MCF 10A (cell line): ENCODE measurements around the gene ADORA1. TPM values are rescaled to one million over a fixed set of nuclear protein-coding genes. Genes with fewer than 3 reads are reported as not detected.

ENCODE experiments used
- BruUV-seq: library from RNA; stranded (reverse); fragments of 400-500 nt; replicated peaks from 2 replicates; lab custom pipeline; 2021; lab: Mats Ljungman, UMichigan
- CTCF ChIA-PET: fragments of 300-600 bp; sonication (Branson Sonifier 250); formaldehyde crosslinking; extraction: SDS; loops from one replicate; lab custom pipeline; 2021; ENCODE audit warnings: antibody characterized with exemption, inconsistent platforms; lab: Yijun Ruan, JAX
- POLR2A ChIA-PET: fragments of 300-600, 350-650 bp; sonication (Branson Sonifier 250); formaldehyde crosslinking; extraction: SDS; loops from one replicate; lab custom pipeline; 2020; ENCODE audit warnings: antibody characterized with exemption, inconsistent platforms; lab: Yijun Ruan, JAX
- DNase-seq: peaks from one replicate; pipeline ENCODE4 v3.0.0-alpha.2; 2018; ENCODE audit not compliant: unreplicated experiment
- H3K27ac Mint-ChIP-seq: one replicate; pipeline ENCODE4 v1.8.0; 2022; ENCODE audit warnings: mild to moderate bottlenecking, low read depth, mixed read lengths; ENCODE audit not compliant: unreplicated experiment
- H3K27me3 Mint-ChIP-seq: one replicate; pipeline ENCODE4 v1.8.0; 2022; ENCODE audit warnings: mixed read lengths; ENCODE audit not compliant: insufficient read depth, unreplicated experiment
- H3K36me3 Mint-ChIP-seq: one replicate; pipeline ENCODE4 v1.8.0; 2022; ENCODE audit warnings: mild to moderate bottlenecking, moderate library complexity, mixed read lengths; ENCODE audit not compliant: insufficient read depth, unreplicated experiment
- H3K4me1 Mint-ChIP-seq: one replicate; pipeline ENCODE4 v1.8.0; 2022; ENCODE audit warnings: mixed read lengths; ENCODE audit not compliant: insufficient read depth, unreplicated experiment
- H3K4me3 Mint-ChIP-seq: one replicate; pipeline ENCODE4 v1.8.0; 2022; ENCODE audit warnings: mild to moderate bottlenecking, moderate library complexity, mixed read lengths; ENCODE audit not compliant: unreplicated experiment
- H3K9me3 Mint-ChIP-seq: one replicate; pipeline ENCODE4 v1.8.0; 2022; ENCODE audit warnings: mixed read lengths; ENCODE audit not compliant: unreplicated experiment
- CTCF ChIP-seq: fragments of 200-600 bp; IDR thresholded peaks from one replicate; pipeline ENCODE4 v1.8.0; 2022; ENCODE audit warnings: antibody characterized with exemption, mild to moderate bottlenecking; ENCODE audit not compliant: unreplicated experiment
- intact Hi-C: fragments of 100-400 bp; cut with micrococcal nuclease; formaldehyde crosslinking; loops from 2 replicates; pipeline ENCODE4 v1.14.1; 2022
- total RNA-seq: library from RNA; stranded (reverse); gene quantifications from 2 replicates; pipeline ENCODE4 v1.2.3, GENCODE V29; 2022

The ADORA1 gene
- total RNA-seq, 1 experiment from 2014 or later: 0.26 TPM

DNA sequence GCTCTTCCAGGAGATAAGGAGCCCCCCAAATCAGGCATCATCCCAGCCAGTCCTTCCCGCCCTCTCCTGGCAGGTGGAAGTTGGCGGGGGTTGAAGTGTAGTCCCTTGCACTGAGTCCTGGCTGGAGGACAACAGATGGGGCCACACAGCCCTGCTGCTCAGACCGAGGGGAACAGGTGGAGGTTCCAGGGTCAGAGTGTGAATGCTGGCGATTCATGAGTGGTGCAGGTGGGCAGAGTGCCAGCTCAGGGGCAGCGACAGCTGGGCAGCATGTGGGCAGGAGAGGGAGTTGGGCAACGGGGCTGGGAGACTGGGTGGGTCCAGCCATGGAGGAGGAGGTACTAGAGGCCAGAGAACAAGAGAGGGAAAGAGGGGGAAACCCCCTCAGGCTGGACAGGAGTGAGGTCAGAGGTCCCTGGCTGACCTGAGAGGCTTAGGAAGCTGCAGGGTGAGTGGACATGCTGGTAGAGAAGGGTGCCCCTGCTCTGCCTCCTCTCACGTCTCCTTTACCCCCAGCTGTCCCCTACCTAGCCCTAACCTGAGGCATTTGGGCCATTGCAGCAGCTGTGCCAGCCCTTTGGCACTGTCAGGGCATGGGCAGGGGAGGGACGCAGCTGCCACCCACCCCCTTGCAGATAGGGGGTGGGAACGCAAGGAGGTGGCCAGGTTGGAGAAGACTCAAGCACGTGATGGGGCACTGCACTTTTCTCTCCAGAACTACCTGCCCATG is 11.3 kb upstream of the ADORA1 start:
- H3K4me1 Mint-ChIP-seq: peaks cover 10% of the 10 kb centered on the region
- H3K36me3 Mint-ChIP-seq: no peaks in the 10 kb centered on the region
- no peak overlapping the region for H3K27ac Mint-ChIP-seq
- intact Hi-C loops: loop anchor here (5.0 kb wide), 1 partner anchor 151 kb away; no protein-coding TSS in a partner anchor
- ChIA-PET CTCF (interaction anchor here (1.1 to 10.2 kb wide), 13 partner anchors 11 to 155 kb away, joined by 3 to 185 read pairs (median 19); partner anchors contain the start of genes ADORA1 and MYBPH), POLR2A (interaction anchor here (0.9 to 1.1 kb wide), 2 partner anchors 17 to 84 kb away, joined by 3 read pairs; no protein-coding TSS in a partner anchor)
- no peak overlapping the region for H3K4me3 Mint-ChIP-seq
- TF ChIP-seq CTCF: no peak
- peak; percentile 22 for DNase-seq
- no peaks in the 10 kb centered on the region for H3K9me3 Mint-ChIP-seq
- H3K27me3 Mint-ChIP-seq: peaks cover 28% of the 10 kb centered on the region
- no TSS peak for BruUV-seq

DNA sequence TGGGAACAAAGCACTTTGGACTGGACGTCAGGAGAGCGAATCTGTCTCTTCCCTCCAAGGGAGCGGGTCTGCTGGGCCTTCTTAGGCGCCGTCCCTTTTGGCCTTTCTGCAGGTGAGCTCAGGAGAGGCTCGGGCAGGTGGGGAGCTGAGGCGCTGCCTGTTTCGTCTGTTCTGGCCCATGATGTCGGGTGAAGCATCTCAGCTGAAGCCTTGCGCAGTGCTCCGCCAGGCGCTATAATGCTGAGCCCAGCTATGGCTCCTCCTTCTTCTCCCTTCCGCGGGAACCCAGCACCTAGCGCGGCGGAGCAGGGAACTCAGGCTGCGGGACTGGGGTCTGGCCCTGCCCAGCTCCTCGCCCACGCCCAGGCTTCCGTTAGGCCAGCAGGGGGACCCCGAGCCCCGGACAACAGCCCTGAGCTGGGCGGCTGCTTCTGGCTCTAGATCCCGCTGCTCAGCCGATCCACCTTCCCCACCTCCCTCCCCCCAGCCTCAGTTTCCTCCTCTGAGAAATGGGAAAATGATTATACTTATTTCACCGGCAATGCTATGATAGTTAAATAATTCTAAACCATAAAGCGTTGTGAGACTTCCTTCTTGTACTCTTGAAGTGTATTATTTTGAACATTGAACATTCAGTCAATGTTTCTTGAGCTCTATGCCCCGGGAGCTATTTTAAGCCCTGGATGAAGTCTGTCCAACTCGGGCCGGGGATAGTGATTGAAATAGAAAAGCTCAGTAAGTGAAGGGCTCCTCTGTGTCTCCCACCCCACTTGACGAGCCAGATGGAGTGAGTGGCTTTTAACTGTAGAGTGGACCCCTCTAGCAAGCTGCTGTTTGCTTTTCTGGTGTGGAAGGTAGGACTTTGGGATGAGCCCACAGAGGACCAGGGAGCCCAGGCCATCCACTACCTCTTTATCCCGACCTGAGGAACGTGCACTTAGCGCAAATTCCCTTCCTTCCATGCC is 9.6 kb upstream of the ADORA1 start:
- Mint-ChIP-seq H3K9me3 (no peaks in the 10 kb centered on the region), H3K4me3 (no peak overlapping the region), H3K27ac (no peak overlapping the region), H3K36me3 (no peaks in the 10 kb centered on the region), H3K4me1 (peaks cover 10% of the 10 kb centered on the region), H3K27me3 (peaks cover 42% of the 10 kb centered on the region)
- POLR2A ChIA-PET: interaction anchor here (0.6 to 1.6 kb wide), 6 partner anchors 10 to 99 kb away, joined by 3 to 6 read pairs (median 3); no protein-coding TSS in a partner anchor
- CTCF ChIA-PET: interaction anchor here (0.6 to 10.2 kb wide), 52 partner anchors 9 to 448 kb away, joined by 3 to 185 read pairs (median 6); partner anchors contain the start of genes ADORA1 and MYBPH
- intact Hi-C loops: loop anchor here (1.0 to 5.0 kb wide), 4 partner anchors 54 to 149 kb away; no protein-coding TSS in a partner anchor
- peak; percentile 99 for TF ChIP-seq CTCF
- no TSS peak for BruUV-seq
- peak; percentile 85 for DNase-seq

- no peak for TF ChIP-seq CTCF
- peaks cover 56% of the 10 kb centered on the region for H3K27me3 Mint-ChIP-seq
- CTCF ChIA-PET: interaction anchor here (0.6 to 10.9 kb wide), 14 partner anchors 7 to 872 kb away, joined by 3 to 185 read pairs (median 4); no protein-coding TSS in a partner anchor
Measured at GRCh38 chr1:203120325-203121153, 7.0 kb upstream of the ADORA1 start.

More at GRCh38 chr1:203120325-203121153, 7.0 kb upstream of the ADORA1 start:
- intact Hi-C loops: no loop called here
- no peak for DNase-seq
- POLR2A ChIA-PET: interaction anchor here (0.6 to 2.0 kb wide), 4 partner anchors 12 to 37 kb away, joined by 3 to 5 read pairs (median 4); no protein-coding TSS in a partner anchor
- Mint-ChIP-seq H3K27ac (no peak overlapping the region), H3K4me1 (peaks cover 10% of the 10 kb centered on the region), H3K36me3 (no peaks in the 10 kb centered on the region), H3K4me3 (no peak overlapping the region), H3K9me3 (no peaks in the 10 kb centered on the region)
- no TSS peak for BruUV-seq
